Tongue (tissue), 2 donors: ENCODE data around the gene LTA. TPM values are rescaled to one million over a fixed set of nuclear protein-coding genes. Genes with fewer than 3 reads are reported as not detected.

Experiments
- DNase-seq: peaks from one replicate; pipeline ENCODE4 v3.0.0-alpha.2; 2015
- total RNA-seq: library from RNA; depleted of rRNA; stranded (reverse); fragments of >200 nt; gene quantifications from one replicate; pipeline ENCODE4 v1.2.3, GENCODE V29; 2014

Gene LTA
- total RNA-seq, 1 donor from 2014 or later: not detected

DNA sequence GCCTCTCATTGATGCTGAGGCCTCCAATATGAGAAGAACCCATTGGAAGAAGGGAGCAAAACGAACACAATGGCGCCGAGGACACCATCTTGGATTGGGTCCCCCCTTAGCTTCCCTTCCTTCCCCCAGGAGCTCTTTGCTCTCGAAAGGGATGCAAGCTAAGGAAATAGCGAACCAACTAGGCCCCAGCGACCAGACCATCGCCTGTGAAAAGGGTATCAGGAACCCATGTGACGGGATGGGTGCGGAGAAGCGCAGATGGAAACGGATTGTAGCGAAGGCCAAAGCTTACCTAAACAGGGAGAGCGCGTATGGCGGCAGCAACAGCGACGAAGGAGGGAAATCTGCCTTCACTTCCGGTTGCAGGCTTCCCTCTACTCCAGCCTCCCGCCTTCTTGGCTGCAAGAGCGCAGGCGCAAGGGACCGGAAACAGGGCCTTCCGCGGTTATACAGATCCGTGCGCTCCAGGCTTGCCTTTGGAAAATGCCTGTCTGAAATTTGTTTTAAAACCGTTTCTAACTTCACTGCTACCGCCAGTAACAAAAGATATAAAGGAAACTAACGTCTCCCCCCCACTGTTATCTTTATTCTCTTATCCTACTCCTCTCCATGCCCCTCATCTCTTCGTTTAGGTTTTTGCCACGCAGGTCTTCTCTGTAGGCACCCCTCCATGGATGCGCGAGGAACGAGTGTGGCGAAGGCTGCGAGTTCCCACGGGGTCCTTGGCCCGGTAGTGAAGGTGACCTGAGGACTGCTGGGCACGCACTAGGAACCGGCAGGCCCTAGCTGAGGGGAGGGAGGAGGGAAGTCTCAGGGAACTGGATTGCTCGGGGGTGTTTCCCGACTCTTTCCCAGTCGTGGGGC lies 30.2 kb upstream of the LTA start, which contains the start of gene DDX39B:
Gene DDX39B, minus strand, starts transcription at position 346 of the 864 bp plus-strand sequence. CDS start 1,471 bp downstream, outside the sequence.
- peak; percentile 99 for DNase-seq

DNA sequence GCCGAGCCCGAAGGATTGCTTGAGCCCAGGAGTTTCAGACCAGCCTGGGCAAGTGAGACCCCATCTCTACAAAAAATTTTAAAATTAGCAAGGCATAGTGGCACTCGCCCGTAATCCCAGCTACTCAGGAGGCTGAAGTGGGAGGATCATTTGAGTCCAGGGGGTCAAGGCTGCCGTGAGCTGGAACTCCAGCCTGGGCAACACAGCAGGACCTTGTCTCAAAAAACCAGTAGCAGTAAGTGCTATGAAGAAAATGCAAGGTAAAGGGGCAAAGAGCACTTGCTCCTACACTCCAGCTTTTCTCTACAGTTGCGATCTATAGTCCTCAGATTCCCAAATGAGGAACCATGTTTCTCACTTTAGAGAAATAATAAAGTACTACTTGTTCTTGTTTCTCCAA lies 28.4 kb upstream of the LTA start:
- DNase-seq: no peak

DNA sequence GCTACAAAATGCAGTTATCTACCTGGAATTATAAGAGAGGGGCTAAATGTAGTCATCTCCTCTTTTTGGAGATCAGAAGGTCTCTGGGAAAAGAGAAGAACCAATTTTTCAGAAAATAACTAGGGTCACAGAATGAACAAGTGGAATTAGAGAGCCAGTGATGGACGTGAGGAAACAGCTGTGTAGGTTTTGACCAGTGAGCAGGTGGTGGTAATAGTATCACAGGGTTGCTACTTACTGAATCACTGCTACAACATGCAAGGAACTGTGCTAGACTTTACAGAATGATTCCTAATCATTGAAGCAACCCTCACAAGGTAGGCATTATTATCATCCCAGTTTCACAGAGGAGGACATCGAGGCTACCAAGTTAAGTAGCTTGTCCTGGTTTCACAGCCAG lies 27.4 kb upstream of the LTA start:
- DNase-seq: no peak

DNA sequence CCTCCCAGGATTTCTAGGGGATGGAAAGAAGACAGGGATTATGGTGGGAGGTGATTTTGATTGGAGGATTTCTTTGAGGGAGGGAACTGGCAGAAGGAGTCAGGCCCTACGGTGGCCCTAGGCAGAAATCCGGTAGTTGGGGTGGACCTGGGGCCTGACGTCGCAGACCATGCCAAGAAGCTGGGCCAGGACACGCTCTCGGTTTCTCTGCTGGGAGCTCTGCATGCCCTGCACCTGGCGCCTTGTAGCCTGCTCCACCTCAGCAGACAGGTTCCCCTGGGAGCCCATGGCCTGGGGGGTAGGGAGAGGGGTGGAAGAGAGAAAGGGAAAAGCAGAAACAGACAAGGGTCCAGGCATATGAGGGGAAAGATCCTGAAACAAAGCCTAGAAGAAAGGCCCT lies 26.8 kb upstream of the LTA start:
- DNase-seq: no peak

DNA sequence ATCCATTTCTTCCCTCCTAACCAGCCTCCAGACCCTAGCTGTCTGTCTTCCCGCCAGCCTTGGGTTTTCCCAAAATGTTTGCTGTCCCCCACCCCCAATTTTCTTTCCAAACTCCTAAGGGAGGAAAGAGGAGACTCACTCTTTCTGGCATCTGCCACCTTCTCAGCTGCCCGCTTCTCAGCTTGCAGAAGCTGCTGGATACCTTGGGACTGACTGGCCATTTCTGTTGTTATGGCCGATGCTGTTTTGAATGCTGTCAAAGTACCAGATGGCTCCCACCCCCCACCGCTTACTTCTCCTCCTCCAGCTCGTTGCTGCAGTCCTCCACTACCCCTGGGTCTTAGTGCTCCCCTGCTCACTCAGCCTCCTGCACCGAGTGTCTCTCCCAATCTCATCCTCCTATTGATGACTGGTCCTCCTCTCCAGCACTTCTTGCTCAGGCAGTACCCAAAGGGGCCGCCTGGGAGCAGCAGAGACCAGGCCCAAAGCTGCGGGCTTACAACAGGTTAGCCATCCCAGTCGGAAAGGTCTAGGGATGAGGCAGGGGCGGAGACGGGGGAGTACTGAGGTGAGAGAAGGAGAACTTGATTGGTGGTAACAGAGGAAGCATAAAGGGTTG lies 25.6 kb upstream of the LTA start, which contains the start of gene ATP6V1G2:
Gene ATP6V1G2, minus strand, starts transcription at position 270 of the 619 bp plus-strand sequence. Its CDS starts 49 bp downstream, at position 221.
- DNase-seq: peak; percentile 94

DNA sequence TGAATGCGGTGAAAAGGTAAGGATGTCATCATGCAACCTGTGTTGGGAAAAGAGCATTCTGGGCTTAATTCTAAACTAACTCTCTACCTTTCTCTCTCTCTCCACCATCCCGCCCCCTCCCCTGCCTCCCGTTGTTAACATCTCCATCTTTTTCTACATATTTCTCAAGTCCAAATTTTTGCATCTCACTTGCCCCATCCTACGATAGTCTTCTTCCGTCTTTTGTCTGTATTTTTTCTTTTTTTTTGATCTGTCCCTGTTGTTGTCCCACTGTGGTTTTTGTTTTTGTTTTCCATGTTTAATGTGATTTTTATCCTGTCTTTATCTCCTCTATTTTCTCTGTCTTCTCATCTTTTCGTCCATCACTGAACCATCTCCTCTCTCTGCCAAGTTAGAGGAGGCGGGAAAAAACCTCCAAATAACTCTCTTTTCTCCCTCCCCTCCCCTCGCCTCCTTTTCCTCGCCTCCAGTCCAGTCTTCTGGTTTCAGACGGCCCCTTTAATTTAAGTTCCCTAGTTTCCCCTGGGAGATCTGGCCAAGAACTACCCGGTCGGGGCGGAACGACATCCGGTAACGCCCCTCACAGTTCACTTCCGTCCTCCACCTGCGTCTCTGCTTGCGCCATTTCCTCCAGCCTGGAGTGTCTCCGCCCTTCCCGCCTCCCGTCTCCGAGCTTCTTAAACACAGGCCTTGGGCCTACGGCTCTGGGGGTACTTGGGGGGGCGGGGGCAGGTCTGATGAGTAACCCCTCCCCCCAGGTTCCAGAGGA lies 24.9 kb upstream of the LTA start, which contains the start of gene NFKBIL1:
Gene NFKBIL1, plus strand, starts transcription at position 651 of the 769 bp plus-strand sequence. Its CDS starts 87 bp downstream, at position 738.
- DNase-seq: peak; percentile 99

DNA sequence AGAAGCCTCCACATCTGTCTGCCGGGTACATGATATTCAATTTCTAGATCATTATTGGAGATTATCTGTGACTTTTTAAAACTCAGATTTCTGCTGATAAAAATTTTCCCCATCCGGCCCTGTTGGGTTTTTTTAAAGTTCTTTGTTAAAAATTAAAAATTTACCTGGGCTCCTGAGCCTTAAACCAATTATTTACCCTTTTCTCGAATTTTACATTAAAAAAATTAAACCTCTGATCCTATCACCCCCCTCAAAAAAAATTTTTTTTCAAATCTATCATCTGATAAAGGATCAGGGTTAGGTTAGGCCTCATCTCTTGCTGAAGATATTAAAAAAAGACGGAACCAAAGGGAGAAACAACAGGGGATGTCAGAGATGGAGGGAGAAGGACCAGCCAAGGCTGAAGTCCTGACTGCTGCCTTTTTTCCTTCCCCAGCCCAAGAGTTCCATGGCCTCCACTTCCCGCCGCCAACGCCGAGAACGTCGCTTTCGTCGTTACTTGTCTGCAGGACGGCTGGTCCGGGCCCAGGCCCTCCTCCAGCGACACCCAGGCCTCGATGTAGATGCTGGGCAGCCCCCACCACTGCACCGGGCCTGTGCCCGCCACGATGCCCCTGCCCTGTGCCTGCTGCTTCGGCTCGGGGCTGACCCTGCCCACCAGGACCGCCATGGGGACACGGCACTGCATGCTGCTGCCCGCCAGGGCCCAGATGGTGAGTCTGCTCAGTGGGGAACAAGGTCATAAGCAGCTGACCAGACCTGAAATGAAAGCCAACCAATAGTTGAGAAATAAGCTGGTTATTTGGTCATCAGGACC lies 24.2 kb upstream of the LTA start:
- no peak for DNase-seq

DNA sequence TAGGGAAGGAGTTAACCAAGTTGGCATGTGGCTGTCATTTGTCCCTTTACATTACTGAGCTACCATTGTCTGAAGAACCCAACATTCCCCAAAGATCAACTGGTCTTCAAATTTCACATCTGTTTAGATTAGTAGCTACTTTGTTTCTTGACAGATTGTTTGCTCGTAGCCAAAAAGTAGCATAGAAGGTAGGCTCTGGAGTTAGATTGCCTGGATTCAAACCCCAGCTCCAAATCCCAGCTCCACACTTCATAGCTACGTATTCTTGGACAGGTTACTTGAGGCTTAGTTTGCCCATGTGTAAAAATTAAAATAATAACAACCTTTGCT lies 23.6 kb upstream of the LTA start:
- no peak for DNase-seq

DNA sequence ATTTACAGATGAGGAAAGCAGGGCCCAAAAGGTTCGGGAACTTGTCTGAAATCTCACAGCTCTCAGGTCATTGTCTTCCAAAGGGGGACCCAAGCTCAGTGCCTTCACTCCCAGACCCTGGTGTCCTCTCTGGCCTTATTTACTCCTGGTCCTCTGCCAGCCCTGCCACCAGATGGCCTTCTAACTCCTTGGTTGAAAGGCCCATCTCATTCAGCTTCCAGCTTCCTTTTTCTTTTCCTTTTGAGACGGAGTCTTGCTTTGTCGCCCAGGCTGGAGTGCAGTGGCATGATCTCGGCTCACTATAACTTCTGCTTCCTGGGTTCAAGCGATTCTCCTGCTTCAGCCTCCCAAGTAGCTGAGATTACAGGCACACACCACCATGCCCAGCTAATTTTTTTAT lies 20.7 kb upstream of the LTA start:
- DNase-seq: peak; percentile 34

DNA sequence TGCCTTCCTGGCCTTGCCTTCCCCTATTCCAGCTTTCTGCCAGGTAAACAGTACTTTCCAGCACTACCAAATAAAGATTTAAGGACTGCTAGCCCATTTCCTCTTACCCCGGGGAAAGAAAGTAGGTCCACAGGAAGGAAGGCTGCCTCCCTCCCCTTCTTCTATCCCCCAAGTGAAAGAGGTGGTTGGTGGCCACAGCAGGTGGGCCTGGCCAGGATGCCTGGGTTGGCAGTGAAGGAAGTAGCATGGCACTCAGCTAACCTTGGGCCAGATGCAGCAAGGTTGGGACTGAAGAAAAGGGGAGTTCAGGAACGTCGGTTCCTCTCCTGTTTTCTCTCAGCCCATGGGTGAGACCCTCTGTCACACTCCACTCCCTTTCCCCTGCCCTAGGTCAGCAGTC lies 15.8 kb upstream of the LTA start:
- no peak for DNase-seq

DNA sequence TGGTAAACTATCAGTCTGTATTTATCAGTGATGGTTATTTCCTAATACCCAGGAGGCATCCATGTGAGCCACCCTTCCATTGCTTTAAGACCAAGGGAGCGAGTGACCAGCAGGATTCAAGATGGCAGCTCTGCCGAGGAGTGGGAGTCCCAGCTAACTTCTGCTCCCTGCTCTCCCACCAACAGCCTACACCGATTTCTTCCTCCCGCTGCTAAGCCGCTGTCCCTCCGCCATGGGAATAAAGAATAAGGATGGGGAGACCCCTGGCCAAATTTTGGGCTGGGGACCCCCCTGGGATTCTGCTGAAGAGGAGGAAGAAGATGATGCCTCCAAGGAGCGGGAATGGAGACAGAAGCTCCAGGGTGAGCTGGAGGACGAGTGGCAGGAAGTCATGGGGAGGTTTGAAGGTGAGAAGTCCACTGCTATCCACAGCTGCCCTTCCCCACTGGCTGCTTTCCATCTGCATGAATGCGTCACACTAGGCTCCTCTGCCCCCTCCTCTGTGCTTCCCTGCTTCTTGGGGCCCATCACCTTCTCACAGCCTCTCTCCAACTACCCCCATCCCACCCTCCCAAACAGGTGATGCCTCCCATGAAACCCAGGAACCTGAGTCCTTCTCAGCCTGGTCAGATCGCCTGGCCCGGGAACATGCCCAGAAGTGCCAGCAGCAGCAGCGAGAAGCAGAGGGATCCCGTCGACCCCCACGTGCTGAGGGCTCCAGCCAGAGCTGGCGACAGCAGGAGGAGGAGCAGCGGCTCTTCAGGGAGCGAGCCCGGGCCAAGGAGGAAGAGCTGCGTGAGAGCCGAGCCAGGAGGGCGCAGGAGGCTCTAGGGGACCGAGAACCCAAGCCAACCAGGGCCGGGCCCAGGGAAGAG lies 14.4 kb upstream of the LTA start:
- DNase-seq: no peak

DNA sequence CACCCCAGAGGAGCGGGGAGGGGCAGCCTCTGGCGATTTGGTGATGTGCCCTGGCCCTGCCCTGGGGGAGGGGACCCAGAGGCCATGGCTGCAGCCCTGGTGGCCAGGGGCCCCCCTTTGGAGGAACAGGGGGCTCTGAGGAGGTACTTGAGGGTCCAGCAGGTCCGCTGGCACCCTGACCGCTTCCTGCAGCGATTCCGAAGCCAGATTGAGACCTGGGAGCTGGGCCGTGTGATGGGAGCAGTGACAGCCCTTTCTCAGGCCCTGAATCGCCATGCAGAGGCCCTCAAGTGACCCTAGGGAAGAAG lies 13.8 kb upstream of the LTA start:
- no peak for DNase-seq

DNA sequence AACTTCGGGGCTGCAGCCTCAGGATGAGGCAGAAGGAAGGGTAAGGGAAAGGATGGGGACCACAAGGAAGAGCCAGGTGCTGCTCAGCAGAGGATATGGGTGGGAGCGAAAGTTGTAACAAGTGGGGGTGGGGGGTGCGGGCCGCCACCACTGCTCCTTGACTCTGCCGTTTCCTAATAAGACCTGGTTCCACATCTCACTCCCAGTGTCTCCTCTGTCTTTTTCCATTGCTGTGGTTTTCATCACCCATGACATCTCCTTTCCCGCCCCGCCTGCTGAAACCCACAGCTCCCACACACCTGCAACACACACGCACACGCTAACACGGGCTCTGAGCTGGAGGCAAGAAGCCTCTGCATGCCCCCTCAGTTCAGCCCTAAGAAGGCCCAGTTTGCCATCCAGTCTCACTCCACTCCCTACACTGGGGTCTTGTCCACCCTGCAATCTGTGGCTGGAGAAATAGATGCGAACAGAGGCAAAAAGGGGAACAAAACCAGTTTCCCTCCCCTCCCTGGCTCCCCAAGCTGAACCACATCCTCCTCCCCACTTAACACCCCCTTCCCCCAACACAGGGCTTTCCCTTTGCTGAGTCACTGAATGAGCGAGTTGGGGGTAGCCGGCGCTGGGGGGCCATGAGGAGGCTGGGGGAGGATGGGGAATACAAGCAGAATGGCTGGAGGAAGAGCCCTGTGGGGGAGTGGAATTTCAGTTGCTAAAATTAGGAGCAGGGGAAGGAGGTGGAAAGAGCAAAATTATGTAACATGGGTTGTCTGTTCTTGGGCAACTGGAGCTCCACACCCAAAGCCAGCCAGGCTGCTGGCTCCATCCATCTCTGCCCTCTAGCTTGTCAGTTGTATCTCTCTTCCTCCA lies 13.2 kb upstream of the LTA start:
- peak; percentile 18 for DNase-seq

DNA sequence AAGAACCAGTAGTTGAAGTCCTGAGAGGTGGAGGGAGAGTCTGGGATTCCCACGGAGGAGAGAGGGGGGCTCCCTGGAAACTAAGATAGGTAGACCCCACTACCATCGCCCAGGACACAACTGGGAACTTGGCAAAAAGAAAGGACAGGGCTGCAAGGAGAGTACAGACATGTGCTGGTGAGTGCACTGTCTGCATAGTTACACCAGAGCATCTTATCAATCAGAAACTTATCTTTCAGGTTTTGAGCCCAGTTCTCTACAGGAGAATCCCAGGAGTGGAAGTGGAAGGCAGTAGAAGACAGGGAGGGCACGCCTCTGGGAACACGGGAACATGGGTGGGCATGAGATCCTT lies 12.5 kb upstream of the LTA start:
- no peak for DNase-seq

DNA sequence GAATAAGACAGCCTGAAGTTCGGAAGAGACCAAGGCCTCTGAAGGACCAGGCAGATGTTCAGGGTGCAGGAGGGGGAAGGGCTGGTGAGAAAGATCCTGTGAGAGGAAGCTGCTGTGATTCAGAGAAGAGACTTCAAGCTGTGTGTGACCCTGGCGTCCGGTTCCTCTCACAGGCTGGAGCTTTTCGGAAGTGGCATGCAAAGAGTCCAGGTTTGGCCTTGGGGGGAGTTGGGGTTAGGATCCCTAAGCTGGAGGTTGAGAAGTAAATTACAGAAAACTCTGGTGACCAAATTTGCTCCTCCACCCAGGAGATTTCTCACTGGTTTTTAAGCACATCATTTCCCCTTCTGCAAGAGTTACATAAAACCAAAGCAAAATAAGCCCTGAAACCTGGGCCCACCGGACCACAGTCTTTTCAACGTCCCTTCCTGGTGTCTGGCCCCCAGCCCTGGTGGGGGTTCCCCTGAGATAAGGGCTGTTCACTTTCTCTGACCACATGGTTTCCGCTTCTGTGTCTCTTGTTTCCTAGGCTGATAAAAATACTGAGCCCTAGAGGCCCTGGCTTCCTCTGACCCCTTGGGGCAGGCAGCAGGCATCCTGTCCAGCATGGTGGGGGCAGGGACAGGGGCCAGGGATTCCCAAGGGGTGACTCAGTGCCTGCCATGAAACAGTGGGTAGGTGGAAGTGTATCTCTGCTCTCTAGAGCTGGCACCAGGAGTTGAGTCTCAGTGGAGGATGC lies 12.0 kb upstream of the LTA start:
- DNase-seq: no peak

DNA sequence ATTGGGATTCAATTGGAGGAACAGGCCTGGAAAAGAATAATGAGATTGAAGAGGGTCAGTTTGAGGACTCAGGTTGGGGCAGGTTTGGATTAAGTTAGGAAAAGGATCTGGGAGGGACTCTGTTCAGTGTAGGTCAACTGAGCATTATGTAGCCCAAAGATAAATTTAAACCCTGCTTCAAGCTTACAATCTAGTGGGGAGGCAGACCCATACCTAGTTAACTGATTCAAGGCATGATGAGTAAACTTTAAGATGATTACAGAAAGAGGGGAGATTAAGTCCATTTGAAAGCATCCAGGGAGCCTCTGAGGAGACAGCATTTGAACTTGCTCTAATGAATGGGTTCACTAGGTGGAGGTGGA lies 11.4 kb upstream of the LTA start:
- no peak for DNase-seq

DNA sequence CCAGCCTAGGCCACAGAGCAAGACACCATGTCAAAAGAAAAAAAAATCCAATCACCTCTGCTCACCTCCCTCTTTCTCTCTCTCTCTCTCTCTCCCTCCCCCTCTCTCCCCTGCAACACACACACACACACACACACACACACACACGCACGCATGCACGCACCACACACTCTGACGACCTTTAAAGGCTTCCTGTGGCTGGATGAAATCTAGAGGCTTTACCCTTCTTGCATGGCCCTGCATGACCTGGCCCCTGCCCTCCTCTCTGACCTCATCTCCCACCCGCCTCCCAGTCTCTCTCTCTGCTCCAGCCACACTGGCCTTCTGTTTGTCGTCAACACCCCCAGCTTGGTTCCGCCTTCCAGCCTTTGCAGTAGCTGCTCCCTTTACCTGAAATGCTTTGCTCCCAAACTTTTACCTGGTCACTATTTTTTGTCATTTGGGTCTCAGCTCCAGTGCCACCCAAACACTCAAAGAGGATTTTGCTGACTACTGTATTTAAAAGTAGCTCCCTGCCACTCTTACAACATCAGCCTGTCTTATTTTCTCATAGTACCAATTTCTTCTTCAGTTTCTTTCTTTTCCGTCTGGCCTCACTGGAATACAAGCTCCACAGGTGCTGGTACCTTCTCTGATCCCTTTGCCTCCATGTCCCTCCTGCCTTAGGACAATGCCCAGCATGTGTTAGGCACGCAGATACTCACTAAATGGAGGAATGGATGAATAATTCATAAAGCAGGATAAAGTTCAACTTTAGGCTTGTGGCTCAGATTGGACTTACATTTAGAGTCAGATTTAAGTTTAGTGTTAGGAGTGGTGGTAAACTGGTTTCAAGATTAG lies 4.3 kb upstream of the LTA start:
- no peak for DNase-seq

DNA sequence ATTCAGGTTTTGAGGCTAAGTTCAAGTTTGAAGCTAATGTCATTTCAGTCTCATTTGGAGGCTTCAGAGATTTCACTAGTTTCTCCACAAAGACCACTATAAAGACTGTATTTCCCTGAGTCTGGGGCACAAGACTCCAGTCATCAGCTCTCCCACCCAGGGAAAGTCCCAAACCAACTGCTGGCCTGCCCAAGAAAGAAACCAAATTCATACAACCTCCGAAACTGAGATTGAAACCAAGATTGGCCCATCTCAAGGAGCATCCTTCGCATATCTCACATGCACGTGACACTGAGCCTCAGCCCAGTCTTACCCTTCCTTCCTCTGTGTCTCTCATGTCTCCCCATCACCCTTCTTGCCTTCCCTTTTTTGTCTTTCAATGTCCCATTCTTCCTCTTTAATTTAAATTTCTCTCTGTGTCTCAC lies 3.5 kb upstream of the LTA start:
- DNase-seq: no peak
